ENCODE measurements around the gene KDM1A.
"Not testable (repeated sequence)": the region's sequence is repeated elsewhere in the genome, so short reads cannot be mapped to it uniquely, and the experiment has no call there.

Gene KDM1A

DNA sequence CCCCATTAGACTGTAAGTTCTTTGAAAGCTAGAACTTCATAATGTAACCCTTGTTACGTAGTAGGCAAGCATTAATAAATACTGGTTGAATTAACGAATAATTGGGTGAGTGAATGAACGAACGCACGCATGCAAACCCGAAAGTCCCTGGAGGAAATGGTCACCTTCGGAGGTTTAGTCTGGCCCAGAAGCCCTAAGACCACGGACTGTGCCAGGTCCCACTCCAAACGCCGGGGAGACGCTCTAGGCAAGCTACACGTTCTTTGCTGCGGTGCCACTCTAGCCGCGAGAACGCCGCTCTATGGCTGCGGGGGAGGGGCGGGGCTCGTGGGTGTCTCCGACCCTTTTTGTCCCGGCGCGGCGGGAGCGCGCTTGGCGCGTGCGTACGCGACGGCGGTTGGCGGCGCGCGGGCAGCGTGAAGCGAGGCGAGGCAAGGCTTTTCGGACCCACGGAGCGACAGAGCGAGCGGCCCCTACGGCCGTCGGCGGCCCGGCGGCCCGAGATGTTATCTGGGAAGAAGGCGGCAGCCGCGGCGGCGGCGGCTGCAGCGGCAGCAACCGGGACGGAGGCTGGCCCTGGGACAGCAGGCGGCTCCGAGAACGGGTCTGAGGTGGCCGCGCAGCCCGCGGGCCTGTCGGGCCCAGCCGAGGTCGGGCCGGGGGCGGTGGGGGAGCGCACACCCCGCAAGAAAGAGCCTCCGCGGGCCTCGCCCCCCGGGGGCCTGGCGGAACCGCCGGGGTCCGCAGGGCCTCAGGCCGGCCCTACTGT lies at the start of gene KDM1A:
Gene KDM1A, plus strand, starts transcription at position 375 of the 769 bp plus-strand sequence. Its CDS starts 129 bp downstream, at position 504.
- peak; percentile 87 to 92 for DNase-seq (ENCODE audit: extremely low read depth in 1 of 2, low read depth in 1 of 2)

DNA sequence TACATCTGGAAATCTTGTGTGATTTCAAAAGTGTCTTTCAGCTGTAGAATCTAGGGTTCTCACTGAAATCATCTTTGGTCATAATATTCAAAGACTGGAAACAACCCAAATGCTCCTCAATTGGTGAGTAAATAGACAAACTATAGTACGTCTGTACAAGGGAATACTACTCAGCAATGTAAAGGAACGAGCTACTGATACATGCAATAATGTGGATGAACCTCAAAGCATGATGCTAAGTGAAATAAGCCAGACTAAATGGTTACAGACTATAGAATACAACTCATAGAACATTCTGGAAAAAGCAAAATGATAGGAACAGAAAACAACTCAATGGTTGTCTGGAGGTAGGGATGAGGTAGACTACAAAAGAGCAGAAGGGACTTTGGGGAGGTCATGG lies 49.2 kb upstream of the KDM1A start:
- DNase-seq (ENCODE audit: extremely low read depth in 1 of 2, low read depth in 1 of 2) = no peak

DNA sequence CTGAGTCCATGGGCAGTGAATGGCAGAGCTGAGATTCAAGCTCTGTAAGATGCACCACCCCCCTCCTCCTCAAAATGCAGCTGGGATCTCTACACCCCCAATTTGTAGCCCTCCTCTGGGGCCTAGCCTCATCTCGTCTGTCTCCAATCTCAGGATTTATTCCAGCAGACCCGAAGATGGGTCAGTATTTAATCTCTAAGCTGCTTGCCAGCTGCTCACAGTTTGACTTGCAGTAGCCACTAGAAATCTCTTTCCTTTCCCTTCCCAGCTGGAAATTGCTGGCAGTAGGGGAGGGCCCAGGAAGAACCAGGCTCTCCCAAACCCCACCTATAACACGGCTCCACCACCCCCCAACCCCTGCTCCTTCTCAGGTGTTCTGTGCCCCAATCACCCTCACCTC lies 48.1 kb upstream of the KDM1A start:
- no peak for DNase-seq (ENCODE audit: extremely low read depth in 1 of 2, low read depth in 1 of 2)

DNA sequence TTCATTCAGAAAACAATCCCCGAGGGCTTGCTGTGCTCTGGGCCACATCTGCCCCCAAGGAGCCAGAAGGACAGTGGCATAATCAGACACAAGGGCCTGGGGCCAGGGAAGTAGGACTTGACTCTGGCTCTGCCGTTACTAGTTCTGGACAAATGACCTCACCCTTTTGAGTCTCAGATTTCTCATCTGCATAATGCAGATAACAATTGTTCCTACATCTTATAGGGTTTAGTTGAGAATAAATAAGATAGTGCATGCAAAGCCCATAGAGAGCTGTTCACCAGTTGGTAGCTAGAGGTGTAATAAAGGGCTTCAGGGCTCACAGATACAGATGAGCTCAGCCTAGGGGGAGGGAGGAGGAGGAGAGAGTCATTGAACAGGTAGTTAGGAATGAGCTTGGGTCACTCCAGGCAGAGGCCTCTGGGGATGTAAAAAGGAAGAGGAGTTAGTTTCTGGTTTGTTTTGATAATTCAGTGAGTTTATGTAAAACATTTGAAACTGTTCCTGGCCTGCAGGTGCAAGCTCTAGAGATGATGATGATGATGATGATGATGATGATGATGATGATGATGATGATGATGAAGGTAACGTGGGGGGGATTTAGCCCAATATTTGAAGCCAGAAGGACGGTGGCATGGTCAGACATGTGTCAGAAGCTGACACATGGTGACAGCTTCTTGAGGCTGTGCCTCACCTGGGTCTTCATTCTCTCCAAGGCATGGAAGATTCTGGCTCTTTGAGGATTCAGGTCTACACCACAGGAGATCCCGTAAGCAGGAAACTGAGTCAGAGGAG lies 47.5 kb upstream of the KDM1A start:
- DNase-seq (ENCODE audit: extremely low read depth in 1 of 2, low read depth in 1 of 2) = no peak

DNA sequence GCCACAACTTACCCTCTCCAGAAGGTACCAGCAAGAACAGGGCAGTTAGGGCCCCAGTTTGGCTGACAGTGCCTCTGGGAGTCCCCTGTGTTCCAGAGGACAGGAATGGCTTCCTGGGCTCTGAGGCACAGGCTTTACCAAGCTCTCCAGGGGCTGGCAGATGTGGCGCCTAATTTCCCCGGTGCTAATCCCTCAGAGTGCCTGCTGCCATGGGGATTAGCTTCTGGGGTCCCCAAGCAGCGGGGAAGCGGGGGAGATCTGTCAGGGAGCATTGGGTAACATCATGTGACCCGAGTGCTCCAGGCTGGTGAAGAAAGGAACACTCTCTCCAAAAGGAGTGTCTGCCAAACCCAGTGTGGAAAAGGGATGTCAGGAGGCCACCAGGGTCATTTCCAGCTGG lies 46.5 kb upstream of the KDM1A start, which contains the start of gene LACTBL1:
Gene LACTBL1, minus strand, starts transcription at position 107 of the 400 bp plus-strand sequence. CDS start 550 bp downstream, outside the sequence.
- DNase-seq (ENCODE audit: extremely low read depth in 1 of 2, low read depth in 1 of 2) = no peak

DNA sequence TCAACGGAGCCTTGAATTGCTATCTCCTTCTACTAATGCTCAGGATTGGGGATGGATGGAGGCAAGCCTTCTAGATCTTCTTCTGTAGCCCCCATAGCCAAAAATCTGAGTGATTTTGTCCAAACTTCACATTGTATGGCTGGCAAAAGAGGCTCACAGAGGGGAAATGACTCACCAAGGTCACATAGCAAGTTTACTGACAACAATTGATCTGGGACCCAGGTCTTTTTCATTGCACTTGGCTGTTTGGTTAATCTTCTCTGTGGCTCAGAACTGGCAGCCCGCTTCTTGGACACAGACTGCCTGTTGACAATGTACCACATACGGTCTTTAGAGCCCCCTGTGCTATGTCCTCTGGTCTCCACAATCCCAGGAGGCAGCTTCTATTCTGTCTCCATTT lies 43.6 kb upstream of the KDM1A start:
- no peak for DNase-seq (ENCODE audit: extremely low read depth in 1 of 2, low read depth in 1 of 2)

DNA sequence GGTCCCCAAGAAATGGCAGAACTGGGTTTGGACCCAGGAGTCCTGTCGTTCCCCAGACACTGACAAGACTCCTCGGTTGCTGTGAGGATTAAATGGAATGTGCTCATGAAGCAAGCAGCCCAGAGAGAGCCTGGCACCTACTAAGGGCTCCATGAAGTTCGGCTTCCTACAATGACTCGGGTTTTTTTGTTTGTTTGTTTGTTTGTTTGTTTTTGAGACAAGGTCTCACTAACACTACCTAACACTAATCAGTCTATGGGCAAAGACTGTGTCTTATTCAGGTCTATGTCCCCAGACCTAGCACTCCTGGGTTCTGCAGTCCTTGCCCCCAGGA lies 43.2 kb upstream of the KDM1A start:
- DNase-seq (ENCODE audit: extremely low read depth in 1 of 2, low read depth in 1 of 2) = no peak

DNA sequence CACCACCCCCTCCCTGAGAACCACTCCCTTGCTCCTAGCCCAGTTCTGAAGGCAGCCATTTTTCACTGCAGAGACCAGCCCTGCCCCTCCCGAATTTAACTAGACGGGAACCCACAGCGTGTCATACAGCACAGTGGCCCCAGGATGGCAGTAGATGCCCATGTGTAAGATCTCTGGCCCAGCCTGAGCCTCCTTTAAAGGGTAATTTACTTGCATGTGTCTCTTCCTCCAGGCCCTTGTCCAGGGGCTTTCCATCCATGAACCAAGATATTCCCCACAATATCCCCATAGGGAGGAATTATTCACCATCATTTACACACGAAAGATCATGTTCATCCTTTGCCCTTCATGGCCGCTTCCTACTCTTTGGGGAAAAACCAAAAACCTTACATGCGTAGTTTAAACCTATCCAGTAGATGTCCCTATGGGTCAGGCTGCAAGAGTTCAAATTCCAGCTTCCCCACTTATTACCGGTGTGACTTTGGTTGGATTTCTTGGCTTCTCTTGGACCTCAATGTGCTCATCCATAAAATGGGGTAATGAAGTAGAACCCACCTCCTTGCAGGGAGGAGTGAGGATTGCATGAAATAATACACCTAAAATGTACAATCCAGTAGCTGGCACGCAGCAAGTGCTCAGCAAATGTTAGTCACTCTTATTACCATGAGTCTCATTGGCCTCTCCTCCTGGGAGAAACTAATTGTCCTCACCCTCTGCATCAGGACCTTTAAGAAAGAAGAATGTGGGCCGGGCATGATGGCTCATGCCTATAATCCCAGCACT lies 42.6 kb upstream of the KDM1A start:
- DNase-seq (ENCODE audit: extremely low read depth in 1 of 2, low read depth in 1 of 2) = peak; percentile 3 to 34

DNA sequence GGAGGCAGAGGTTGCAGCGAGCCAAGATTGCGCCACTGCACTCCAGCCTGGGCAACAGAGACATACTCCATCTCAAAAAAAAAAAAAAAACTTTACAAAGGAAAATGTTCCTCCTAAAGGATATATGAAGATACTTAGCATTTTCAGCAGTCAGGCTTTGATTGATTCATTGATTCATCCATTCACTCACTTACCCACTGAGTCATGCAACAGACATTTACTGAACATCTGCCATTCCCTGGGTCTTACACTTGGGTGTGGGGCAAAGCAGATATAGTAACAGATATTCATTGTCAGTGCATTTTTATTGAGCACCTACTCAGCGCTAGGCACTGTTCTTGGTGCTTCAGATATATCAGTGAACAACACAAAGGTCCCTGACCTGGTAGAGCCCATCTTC lies 41.0 kb upstream of the KDM1A start:
- no peak for DNase-seq (ENCODE audit: extremely low read depth in 1 of 2, low read depth in 1 of 2)

DNA sequence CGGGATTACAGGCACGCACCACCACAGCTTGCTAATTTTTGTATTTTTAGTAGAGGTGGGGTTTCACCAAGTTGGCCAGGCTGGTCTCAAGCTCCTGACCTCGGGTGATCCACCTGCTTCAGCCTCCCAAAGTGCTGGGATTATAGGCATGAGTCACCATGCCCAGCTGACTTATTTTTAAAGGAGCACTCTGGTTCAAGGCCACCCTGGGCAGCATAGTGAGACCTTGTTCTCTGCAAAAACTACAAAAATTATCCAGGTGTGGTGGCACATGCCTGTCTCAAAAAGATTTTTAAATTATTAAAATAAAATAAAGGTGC lies 38.8 kb upstream of the KDM1A start:
- not testable (repeated sequence) for DNase-seq (ENCODE audit: extremely low read depth in 1 of 2, low read depth in 1 of 2)

DNA sequence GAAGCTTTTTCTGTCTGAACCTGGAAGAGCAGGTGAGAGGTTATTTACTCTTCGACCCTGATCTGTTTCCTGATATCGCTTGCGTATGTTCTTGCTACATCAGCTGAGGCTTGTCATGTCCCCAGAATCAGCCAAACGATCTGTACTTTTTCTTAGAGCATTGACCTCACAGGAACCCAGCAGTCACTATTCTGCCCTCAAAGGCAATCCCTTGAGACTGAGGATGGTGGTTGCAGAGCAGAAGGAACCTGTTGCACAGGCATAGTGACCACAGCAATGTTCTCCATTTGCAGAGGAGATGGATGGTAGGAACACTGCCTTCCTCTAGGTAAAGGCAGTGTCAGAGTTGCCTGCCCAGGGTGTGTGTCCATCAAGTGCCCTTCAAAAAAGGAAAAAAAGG lies 35.3 kb upstream of the KDM1A start:
- DNase-seq (ENCODE audit: extremely low read depth in 1 of 2, low read depth in 1 of 2) = no peak

DNA sequence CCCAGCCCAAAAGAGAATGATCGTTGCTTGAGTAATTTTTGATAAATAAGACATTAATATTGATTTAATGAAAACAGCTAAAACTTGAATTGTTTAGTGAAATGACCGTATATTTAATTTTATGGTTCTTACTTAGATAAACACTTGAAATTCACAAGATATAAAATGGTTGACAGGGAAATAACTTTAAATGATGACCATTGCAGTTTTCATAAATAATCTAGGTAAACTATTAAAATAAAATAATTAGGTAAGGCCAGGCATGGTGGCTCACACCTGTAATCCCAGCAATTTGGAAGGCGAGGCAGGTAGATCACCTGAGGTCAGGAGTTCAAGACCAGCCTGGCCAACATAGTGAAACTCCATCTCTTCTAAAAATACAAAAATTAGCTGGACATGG lies 26.9 kb upstream of the KDM1A start:
- DNase-seq (ENCODE audit: extremely low read depth in 1 of 2, low read depth in 1 of 2) = not testable (repeated sequence)

DNA sequence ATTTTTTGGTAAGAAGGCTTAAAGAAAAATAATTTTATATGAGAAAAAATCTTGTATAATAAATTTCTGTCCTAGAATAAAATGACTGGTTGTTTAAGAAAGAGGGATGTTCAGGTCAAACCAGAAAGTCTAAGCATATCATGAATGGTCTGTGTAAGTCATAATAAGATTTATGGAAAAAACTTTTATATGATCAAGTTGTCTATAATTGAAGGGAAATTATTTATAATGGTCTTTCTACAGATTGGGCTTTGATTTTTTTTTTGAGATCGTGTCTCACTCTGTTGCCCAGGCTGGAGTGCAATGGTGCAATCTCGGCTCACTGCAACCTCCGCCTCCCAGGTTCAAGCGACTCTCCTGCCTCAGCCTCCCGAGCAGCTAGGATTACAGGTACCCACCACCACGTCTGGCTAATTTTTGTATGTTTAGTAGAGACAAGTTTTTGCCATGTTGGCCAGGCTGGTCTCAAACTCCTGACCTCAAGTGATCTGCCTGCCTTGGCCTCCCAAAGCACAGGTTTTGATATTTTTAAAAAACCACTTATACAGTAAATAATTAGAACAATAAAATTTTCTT lies 26.0 kb upstream of the KDM1A start:
- not testable (repeated sequence) for DNase-seq (ENCODE audit: extremely low read depth in 1 of 2, low read depth in 1 of 2)

DNA sequence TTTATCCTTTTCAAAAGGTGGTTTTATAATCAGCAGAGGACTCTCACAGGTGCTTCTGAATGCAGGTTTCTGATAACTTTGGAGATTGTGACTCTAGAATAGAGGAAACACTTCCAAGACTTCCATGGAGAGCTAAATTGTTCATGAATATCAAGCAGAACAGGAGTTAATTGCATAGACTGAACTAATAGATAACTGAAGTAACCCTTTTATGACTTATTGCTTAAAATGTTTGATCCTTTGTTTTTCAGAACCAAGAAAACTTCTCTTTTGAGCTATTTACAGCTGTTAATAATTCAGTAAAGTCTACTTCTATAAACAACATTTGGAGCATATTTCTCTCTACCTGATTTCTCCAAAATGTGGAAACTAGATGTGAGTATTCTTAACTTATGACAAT lies 23.5 kb upstream of the KDM1A start:
- no peak for DNase-seq (ENCODE audit: extremely low read depth in 1 of 2, low read depth in 1 of 2)

DNA sequence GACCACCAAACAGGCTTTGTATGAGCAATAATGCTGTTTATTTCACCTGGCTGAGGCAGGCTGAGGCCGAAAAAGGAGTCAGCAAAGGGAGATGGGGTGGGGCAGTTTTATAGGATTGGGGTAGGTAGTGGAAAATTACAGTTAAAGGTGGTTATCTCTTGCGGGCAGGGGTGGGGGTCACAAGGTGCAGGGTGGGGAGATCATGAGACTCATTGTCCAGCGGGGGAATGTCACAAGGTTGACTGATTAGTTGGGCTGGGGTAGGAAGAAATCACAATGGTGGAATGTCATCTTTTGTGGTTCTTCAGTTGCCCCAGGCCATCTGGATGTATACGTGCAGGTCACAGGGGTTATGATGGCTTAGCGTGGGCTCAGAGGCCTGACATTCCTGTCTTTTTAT lies 21.7 kb upstream of the KDM1A start:
- DNase-seq (ENCODE audit: extremely low read depth in 1 of 2, low read depth in 1 of 2) = not testable (repeated sequence)

DNA sequence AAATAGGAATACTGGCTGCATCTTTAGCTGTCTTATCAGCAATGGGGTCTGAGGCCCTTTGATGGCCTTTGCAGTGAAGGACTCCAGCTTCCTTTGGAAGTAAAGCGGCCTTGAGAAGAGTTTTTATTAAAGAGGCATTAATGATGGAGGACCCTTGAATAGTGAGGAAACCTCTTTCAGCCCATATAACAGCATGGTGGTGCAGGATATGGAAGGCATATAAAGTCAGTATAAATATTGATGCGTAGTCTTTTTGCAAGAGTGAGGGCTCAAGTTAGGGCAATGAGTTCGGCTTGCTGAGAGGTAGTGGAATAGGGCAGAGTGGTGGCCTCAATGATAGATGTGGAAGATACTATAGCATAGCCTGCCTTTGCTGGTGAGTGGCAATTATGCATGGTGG lies 19.1 kb upstream of the KDM1A start:
- DNase-seq (ENCODE audit: extremely low read depth in 1 of 2, low read depth in 1 of 2) = not testable (repeated sequence)

DNA sequence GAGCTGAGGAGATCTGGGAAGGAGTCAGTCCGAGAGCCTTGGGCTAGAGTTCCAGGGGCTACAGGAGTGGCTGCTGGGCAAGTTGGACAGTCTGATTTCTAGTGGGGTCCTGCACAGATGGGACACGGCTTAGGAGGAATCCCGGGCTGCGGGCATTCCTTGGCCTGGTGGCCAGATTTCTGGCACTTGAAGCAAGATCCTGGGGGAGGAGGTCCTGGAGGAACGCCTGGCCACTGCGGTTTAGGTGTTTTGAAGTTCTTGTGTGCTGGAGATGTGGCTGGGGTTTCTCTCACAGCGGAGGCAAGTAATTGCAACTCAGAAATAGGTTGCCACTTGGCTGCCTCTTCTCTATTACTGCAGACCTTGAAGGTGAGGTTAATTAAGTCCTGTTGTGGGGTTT lies 17.1 kb upstream of the KDM1A start:
- DNase-seq (ENCODE audit: extremely low read depth in 1 of 2, low read depth in 1 of 2) = not testable (repeated sequence)

DNA sequence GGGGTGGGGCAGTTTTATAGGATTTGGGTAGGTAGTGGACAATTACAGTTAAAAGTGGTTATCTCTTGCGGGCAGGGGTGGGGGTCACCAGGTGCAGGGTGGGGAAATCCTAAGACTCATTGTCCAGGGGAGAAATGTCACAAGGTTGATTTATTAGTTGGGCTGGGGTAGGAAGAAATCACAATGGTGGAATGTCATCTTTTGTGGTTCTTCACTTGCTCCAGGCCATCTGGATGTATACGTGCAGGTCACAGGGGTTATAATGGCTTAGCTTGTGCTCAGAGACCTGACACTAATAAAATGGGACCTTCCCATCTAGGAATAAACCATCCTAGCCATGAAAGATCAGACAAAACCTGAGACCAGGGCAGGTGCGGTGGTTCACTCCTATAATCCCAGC lies 15.2 kb upstream of the KDM1A start:
- no peak for DNase-seq (ENCODE audit: extremely low read depth in 1 of 2, low read depth in 1 of 2)

DNA sequence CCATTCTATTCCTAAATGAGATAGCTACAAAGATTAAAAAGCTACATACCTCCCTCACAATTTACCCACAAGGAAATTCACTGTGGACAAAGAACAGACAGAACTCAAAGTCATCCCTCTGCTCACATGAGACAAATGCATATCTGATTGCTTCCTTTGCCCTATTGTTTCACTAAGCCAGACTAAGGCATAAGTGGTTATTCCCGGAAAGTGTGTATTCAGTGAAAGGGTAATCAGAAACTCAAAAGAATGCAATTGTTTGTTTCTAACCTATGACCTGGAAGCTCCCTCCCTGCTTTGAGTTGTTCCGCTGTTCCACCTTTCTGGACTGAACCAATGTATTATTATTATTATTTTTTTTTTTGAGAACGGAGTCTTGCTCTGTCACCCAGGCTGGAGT lies 14.5 kb upstream of the KDM1A start:
- DNase-seq (ENCODE audit: extremely low read depth in 1 of 2, low read depth in 1 of 2) = not testable (repeated sequence)

DNA sequence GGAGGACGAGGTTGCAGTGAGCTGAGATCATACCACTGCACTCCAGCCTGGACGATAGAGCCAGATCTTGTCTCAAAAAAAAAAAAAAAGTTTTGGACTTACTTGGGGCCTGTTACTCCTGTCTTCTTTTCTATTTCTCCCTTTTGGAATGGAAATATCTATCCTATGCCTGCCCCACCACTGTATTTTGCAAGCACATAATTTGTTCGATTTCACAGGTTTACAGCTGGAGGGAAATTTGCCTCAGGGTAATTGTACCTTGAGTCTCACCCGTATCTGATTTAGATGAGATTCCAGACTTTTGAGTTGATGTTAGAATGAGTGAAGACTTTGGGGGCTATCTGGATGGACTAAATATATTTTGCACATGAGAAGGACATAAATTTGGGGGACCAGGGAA lies 12.2 kb upstream of the KDM1A start:
- no peak for DNase-seq (ENCODE audit: extremely low read depth in 1 of 2, low read depth in 1 of 2)

DNA sequence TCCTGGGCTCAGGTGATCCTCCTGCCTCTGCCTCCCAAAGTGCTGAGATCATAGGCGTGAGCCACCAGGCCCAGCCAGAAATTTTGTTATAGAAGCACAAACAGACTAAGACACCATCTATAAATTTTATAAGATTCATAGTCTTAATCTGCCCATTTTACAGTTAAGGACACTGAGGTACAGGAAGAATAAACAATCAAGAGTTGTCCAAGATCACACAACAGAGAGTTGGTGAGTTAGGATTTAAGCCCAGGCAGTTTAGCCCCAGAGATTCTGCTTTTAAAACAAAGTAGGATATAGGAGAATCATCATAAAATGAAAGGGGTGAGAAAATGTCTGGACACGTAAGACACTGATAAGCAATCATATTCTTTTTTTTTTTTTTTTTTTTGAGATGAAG lies 10.4 kb upstream of the KDM1A start:
- no peak for DNase-seq (ENCODE audit: extremely low read depth in 1 of 2, low read depth in 1 of 2)
